ACC112 (cell line): ENCODE measurements around the gene RABGGTB.
"Not testable (repeated sequence)": the region's sequence is repeated elsewhere in the genome, so short reads cannot be mapped to it uniquely, and the experiment has no call there.

ENCODE experiments used
- H2AFZ ChIP-seq: fragments of 200-600 bp; sonication (generic); one replicate; pipeline ENCODE4 v1.6.0; 2017; ENCODE audit warnings: antibody characterized with exemption, low read length; ENCODE audit not compliant: unreplicated experiment
- H3K27ac ChIP-seq: fragments of 200-600 bp; sonication (generic); 2 replicates; pipeline ENCODE4 v1.5.1; 2014; ENCODE audit warnings: low read depth, mild to moderate bottlenecking, antibody characterized with exemption, low read length, moderate library complexity
- H3K27me3 ChIP-seq: fragments of 200-600 bp; sonication (generic); 2 replicates; pipeline ENCODE4 v1.6.1; 2014; ENCODE audit warnings: mild to moderate bottlenecking, antibody characterized with exemption, low read length, moderate library complexity, mixed read lengths; ENCODE audit not compliant: insufficient read depth
- H3K36me3 ChIP-seq: fragments of 200-600 bp; sonication (generic); 2 replicates; pipeline ENCODE4 v1.6.1; 2016; ENCODE audit warnings: mild to moderate bottlenecking, antibody characterized with exemption, low read length, moderate library complexity, mixed read lengths; ENCODE audit not compliant: insufficient read depth
- H3K4me1 ChIP-seq: fragments of 200-600 bp; sonication (generic); one replicate; pipeline ENCODE4 v1.6.1; 2016; ENCODE audit warnings: low read length, mixed read lengths; ENCODE audit not compliant: insufficient read depth, unreplicated experiment, control insufficient read depth
- H3K4me3 ChIP-seq: fragments of 200-600 bp; sonication (generic); 2 replicates; pipeline ENCODE4 v1.5.1; 2014; ENCODE audit warnings: mild to moderate bottlenecking, low read depth, low read length
- H3K79me2 ChIP-seq: fragments of 200-600 bp; sonication (generic); one replicate; pipeline ENCODE4 v1.6.0; 2016; ENCODE audit warnings: low read length; ENCODE audit not compliant: control insufficient read depth, unreplicated experiment, insufficient read depth

RABGGTB gene

DNA sequence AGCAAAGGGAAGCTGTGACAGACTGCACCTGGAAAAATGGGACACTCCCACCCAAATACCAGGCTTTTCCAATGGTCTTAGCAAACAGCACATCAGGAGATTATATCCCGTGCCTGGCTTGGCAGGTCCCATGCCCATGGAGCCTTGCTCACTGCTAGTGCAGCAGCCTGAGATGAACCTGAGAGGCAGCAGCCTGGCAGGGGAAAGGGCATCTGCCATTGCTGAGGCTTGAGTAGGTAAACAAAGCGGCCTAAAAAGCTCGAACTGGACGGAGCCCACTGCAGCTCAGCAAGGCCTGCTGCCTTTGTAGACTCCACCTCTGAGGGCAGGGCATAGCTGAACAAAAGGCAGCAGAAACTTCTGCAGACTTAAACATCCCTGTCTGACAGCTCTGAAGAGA, 8.2 kb upstream of the RABGGTB start:
- not testable (repeated sequence) for H3K27ac ChIP-seq, H3K4me3 ChIP-seq, H3K27me3 ChIP-seq, H3K36me3 ChIP-seq, H3K4me1 ChIP-seq, H3K79me2 ChIP-seq, H2AFZ ChIP-seq

DNA sequence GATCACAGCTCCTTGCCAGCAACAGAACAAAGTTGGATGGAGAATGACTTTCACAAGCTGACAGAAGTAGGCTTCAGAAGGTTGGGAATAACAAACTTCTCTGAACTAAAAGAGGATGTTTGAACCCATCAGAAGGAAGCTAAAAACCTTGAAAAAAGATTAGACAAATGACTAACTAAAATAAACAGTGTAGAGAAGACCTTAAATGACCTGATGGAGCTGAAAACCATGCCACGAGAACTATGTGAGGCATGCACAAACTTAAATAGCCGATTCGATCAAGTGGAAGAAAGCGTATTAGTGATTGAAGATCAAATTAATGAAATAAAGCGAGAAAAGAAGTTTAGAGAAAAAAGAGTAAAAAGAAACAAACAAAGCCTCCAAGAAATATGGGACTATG, 7.4 kb upstream of the RABGGTB start:
- not testable (repeated sequence) for H3K36me3 ChIP-seq, H3K79me2 ChIP-seq, H3K4me1 ChIP-seq, H3K27ac ChIP-seq, H3K27me3 ChIP-seq, H2AFZ ChIP-seq, H3K4me3 ChIP-seq

DNA sequence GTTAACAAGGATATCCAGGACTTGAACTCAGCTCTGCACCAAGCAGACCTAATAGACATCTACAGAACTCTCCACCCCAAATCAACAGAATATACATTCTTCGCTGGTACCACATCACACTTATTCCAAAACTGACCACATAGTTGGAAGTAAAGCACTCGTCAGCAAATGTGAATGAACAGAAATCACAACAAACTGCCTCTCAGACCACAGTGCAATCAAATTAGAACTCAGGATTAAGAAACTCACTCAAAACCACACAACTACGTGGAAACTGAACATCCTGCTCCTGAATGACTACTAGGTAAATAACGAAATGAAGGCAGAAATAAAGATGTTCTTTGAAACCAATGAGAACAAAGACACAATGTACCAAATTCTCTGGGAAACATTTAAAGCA, 5.9 kb upstream of the RABGGTB start:
- not testable (repeated sequence) for H3K27ac ChIP-seq, H3K36me3 ChIP-seq, H2AFZ ChIP-seq, H3K27me3 ChIP-seq, H3K4me1 ChIP-seq, H3K4me3 ChIP-seq, H3K79me2 ChIP-seq

DNA sequence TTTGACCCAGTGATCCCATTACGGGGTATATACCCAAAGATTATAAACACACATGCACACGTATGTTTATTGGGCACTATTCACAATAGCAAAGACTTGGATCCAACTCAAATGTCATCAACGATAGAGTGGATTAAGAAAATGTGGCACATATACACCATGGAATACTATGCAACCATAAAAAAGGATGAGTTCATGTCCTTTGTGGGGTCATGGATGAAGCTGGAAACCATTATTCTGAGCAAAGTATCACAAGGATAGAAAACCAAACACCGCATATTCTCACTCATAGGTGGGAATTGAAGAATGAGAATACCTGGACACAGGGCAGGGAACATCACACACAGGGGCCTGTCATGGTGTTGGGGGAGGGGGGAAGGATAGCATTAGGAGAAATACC, 2.1 kb upstream of the RABGGTB start:
- H3K4me1 ChIP-seq, H3K27me3 ChIP-seq, H3K4me3 ChIP-seq, H2AFZ ChIP-seq, H3K27ac ChIP-seq: not testable (repeated sequence)
- Histone ChIP-seq H3K79me2 (peaks cover 29% of the 10 kb centered on the region), H3K36me3 (peaks cover 20% of the 10 kb centered on the region)

DNA sequence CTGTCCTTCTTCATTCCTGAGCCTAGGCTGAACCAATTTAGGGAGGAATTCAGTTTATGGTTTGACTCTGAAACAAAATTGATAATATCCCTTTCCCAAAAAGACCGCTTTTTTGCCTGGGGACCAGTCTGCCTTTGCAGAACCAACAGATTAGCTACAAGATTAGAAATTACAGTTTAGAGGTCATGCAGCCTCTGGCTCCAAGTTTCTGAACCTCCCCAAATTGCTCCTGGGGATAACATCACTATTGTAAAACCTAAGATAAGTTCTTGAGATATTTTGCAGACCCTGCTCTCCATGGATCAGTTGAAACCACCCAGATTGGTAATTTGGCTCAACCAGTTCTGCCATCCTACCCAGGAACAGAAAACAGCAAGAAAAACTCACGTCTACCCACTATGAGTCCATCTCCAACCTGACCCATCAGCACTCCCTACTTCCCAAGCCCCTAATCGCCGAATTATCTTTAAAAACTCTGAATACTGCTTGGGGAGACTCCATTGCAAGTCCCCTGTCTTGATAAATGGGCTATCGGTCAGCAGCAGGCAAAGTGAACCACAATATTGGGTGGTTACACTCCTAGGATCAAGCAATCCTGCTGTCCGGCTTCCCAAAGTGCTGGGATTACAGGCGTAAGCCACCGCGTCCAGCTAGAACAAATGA, 605 bp upstream of the RABGGTB start:
- Histone ChIP-seq H3K4me1 (peaks cover 18% of the 10 kb centered on the region), H3K27ac (peak overlapping the region; percentile 37), H3K79me2 (peaks cover 44% of the 10 kb centered on the region), H2AFZ (peak overlapping the region; percentile 94), H3K36me3 (peaks cover 30% of the 10 kb centered on the region), H3K4me3 (peak overlapping the region; percentile 93), H3K27me3 (no peaks in the 10 kb centered on the region)

DNA sequence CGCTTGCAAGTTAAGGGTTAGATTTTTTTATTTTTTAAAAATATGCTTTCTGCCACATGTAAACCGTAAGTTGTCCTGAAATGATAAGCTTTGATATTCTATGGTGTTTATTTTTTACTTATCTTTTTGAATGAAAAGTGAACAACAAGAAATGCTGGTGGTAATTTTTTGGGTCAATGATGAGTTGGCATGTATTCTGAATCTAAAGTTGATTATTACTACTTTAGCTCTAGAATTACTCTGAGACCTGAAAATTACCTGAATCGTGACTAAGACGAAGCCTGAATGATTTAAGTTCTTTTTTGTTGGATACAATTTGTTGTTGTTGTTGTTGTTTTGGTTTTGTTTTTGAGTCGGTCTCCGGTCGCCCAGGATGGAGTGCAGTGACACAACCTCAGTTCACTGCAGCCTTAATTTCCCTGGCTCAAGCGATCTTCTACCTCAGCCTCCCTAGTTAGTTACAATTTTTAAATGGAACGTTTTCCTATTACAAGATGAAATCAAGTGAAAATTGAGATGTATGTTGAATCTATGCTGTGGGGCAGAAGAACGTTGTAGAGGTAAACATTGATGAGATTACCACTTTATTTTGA, 941 bp downstream of the RABGGTB start:
- Histone ChIP-seq H3K36me3 (peaks cover 39% of the 10 kb centered on the region), H3K27me3 (no peaks in the 10 kb centered on the region), H2AFZ (no peak overlapping the region), H3K4me3 (peak overlapping the region; percentile 93), H3K4me1 (peaks cover 29% of the 10 kb centered on the region), H3K27ac (peak overlapping the region; percentile 58), H3K79me2 (peaks cover 57% of the 10 kb centered on the region)

DNA sequence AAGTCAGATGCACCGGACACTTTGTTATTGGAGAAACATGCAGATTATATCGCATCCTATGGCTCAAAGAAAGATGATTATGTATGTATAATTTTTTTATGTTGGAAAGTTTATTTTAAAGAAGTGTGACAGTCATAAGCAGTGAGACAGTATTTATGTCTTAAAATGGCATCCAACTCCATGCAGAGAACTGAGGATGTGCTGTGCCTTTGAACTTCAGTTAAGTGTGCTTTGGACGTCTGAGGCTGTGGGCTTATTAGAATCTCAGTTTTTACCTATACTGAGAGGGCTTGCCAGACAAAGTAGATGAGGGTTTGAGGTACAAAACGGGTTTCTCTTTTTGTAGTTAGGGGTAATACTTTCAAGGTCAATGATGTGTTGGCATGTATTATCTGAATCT, 1.5 kb downstream of the RABGGTB start:
- peaks cover 44% of the 10 kb centered on the region for H3K36me3 ChIP-seq
- peak overlapping the region; percentile 93 for H3K4me3 ChIP-seq
- peaks cover 29% of the 10 kb centered on the region for H3K4me1 ChIP-seq
- peak overlapping the region; percentile 58; the same call in 1 of the 2 replicates for H3K27ac ChIP-seq
- H3K79me2 ChIP-seq: peaks cover 61% of the 10 kb centered on the region
- H2AFZ ChIP-seq: no peak overlapping the region
- no peaks in the 10 kb centered on the region for H3K27me3 ChIP-seq

DNA sequence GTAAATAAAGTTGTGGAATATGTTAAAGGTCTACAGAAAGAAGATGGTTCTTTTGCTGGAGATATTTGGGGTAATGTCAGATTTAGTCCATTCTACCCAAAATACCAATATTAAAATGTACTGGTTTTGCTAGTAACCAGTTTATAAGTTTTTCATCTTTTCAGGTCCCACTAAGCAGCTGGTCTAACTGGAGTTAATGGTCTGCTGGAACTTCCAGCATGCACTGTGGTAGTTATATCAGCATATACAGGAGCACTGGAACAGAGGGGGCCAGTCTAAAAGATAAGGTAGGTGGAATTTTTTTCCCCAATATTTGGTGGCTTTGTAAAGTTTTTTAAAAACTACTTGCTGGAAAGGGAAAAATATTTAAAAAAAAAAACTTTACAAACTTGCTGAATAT, 3.9 kb downstream of the RABGGTB start:
- Histone ChIP-seq H3K36me3 (peaks cover 63% of the 10 kb centered on the region), H3K4me3 (peak overlapping the region; percentile 93), H3K79me2 (peaks cover 61% of the 10 kb centered on the region), H3K4me1 (peaks cover 29% of the 10 kb centered on the region), H2AFZ (no peak overlapping the region), H3K27me3 (no peaks in the 10 kb centered on the region), H3K27ac (0 out of 2 replicates have a peak overlapping the region, but pooled peaks have one; percentile 20)

DNA sequence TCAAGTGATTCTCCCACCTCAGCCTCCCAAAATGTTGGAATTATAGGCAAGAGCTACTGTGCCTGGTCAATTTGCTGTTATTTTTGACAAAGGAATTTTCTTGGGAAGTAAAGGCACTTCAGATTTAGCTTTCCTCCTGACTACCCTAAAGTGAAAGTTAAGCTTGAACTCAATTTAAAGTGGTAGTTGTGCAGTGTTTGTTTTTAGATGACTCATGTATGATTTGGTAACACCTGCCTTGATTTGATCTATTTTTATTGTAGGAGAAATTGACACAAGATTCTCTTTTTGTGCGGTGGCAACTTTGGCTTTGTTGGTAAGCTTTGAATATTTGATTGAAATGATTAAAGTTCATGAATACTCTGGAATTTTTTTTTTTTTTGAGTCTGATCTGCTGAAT, 5.0 kb downstream of the RABGGTB start:
- peak overlapping the region; percentile 93 for H3K4me3 ChIP-seq
- H2AFZ ChIP-seq: no peak overlapping the region
- H3K27ac ChIP-seq: peak overlapping the region; percentile 20
- peaks cover 61% of the 10 kb centered on the region for H3K79me2 ChIP-seq
- peaks cover 29% of the 10 kb centered on the region for H3K4me1 ChIP-seq
- peaks cover 70% of the 10 kb centered on the region for H3K36me3 ChIP-seq
- no peaks in the 10 kb centered on the region for H3K27me3 ChIP-seq

DNA sequence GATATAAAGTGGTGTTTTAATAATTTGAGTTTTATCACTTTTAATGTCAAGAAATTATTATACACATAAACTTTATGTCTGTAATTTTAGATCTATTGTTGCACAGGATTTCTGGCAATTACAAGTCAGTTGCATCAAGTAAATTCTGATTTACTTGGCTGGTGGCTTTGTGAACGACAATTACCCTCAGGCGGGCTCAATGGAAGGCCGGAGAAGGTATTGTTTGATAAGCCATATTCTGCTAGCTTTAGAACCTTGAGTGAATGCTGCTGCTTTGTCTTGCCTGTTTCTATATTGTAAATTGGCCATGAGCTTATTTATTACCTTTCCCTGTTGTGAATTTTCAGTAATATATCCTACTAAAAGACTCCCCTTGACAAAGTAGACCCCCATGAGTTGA, 6.0 kb downstream of the RABGGTB start:
- Histone ChIP-seq H2AFZ (no peak overlapping the region), H3K4me1 (peaks cover 29% of the 10 kb centered on the region), H3K27ac (no peak overlapping the region), H3K27me3 (no peaks in the 10 kb centered on the region), H3K4me3 (no peak overlapping the region), H3K79me2 (peaks cover 51% of the 10 kb centered on the region), H3K36me3 (peaks cover 72% of the 10 kb centered on the region)

DNA sequence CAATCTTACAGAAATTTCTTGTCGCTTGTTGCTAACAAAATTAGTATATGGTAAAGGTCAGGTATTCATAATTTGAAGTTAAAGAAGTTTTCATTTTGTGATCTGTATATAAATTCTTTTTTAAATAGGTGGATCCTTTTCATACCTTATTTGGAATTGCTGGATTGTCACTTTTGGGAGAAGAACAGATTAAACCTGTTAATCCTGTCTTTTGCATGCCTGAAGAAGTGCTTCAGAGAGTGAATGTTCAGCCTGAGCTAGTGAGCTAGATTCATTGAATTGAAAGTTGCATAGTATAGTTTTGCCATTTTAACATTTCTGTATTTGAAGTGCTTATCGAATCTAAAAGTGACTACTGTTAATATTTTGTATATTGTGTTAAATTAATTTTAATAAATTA, 8.3 kb downstream of the RABGGTB start:
- H2AFZ ChIP-seq: no peak overlapping the region
- peaks cover 28% of the 10 kb centered on the region for H3K79me2 ChIP-seq
- peaks cover 50% of the 10 kb centered on the region for H3K36me3 ChIP-seq
- peaks cover 20% of the 10 kb centered on the region for H3K4me1 ChIP-seq
- H3K4me3 ChIP-seq: no peak overlapping the region
- no peaks in the 10 kb centered on the region for H3K27me3 ChIP-seq
- H3K27ac ChIP-seq: no peak overlapping the region
